OCI-LY3 (cell line): ENCODE data around the gene PCNX2.

Experiments
- EZH2phosphoT487 ChIP-seq: fragments of 200-600 bp; shearing (Covaris generic); IDR thresholded peaks from 2 replicates; pipeline ENCODE4 v1.6.1; 2018; ENCODE audit warnings: antibody characterized with exemption, mixed run types, low read depth
- TF ChIP-seq, protein P1 (sequence below): fragments of 200-600, 300-600 bp; sonication (generic); IDR thresholded peaks from 2 replicates; pipeline ENCODE4 v1.5.1; 2014; ENCODE audit warnings: antibody characterized with exemption, low read length, low read depth

DNA sequence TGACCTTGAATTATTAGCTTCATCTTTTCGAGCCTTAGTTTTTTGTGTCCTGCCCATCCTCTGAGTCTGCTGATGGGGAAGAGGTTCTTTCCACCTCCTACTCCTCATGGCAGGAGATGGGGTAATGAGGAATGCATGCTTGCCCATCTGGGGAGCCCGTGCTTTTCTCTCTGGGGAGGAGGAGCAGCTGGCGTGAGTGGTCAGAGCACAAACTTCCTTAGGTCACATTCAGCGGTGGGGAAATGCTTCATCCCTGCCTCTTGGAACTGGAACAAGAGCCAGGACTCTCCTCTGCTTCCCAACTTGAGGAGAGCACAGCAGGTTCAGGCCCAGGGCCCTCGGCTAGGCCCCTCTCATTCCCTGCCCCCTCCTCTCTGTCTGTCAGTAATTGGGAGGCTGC, 155.0 kb downstream of the PCNX2 start:
- TF ChIP-seq, protein P1, sequence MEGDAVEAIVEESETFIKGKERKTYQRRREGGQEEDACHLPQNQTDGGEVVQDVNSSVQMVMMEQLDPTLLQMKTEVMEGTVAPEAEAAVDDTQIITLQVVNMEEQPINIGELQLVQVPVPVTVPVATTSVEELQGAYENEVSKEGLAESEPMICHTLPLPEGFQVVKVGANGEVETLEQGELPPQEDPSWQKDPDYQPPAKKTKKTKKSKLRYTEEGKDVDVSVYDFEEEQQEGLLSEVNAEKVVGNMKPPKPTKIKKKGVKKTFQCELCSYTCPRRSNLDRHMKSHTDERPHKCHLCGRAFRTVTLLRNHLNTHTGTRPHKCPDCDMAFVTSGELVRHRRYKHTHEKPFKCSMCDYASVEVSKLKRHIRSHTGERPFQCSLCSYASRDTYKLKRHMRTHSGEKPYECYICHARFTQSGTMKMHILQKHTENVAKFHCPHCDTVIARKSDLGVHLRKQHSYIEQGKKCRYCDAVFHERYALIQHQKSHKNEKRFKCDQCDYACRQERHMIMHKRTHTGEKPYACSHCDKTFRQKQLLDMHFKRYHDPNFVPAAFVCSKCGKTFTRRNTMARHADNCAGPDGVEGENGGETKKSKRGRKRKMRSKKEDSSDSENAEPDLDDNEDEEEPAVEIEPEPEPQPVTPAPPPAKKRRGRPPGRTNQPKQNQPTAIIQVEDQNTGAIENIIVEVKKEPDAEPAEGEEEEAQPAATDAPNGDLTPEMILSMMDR: no peak
- no peak for TF ChIP-seq EZH2phosphoT487
